H1 (cell line): ENCODE data around the gene PIMREG. TPM values are rescaled to one million over a fixed set of nuclear protein-coding genes. Genes with fewer than 3 reads are reported as not detected.

Experiments
- CTCF ChIA-PET: fragments of 300-600 bp; sonication (Branson Sonifier 250); formaldehyde crosslinking; loops from one replicate; lab custom pipeline; 2021; ENCODE audit not compliant: partially characterized antibody; lab: Charles Lee
- POLR2A ChIA-PET: fragments of 300-600 bp; sonication (Branson Sonifier 250); formaldehyde crosslinking; loops from one replicate; lab custom pipeline; 2021; ENCODE audit warnings: inconsistent platforms; ENCODE audit not compliant: partially characterized antibody; lab: Charles Lee
- DNase-seq, 2 experiments: peaks; one replicate each; pipeline versions ENCODE4 v3.0.0 to v3.0.0-alpha.2; 2010 to 2022; ENCODE audit warnings: low spot score in 2 of 2, low read depth in 1 of 2, mixed read lengths in 1 of 2
- FAIRE-seq: peaks from 2 replicates; lab custom pipeline; 2011; peaks lifted over from hg19 to GRCh38; lab: Jason Lieb, UNC
- H2AFZ ChIP-seq: 2 replicates; pipeline ENCODE4 v1.8.1; 2012; ENCODE audit warnings: low read length, inconsistent platforms
- H2AK5ac ChIP-seq: 2 replicates; pipeline ENCODE4 v1.6.1; 2013; ENCODE audit warnings: low read depth, low read length
- H2BK120ac ChIP-seq: replicated peaks from 2 replicates; pipeline ENCODE3; 2013; ENCODE audit warnings: low read depth, low read length, inconsistent platforms
- H2BK12ac ChIP-seq: 2 replicates; pipeline ENCODE4 v1.6.1; 2013; ENCODE audit warnings: low read depth, low read length
- H2BK15ac ChIP-seq: 2 replicates; pipeline ENCODE4 v1.6.1; 2013; ENCODE audit warnings: low read length
- H2BK20ac ChIP-seq: 2 replicates; pipeline ENCODE4 v1.6.1; 2013; ENCODE audit warnings: low read length
- H2BK5ac ChIP-seq: 2 replicates; pipeline ENCODE4 v1.6.1; 2013; ENCODE audit warnings: low read depth, low read length
- H3K14ac ChIP-seq: 2 replicates; pipeline ENCODE4 v1.6.1; 2013; ENCODE audit warnings: inconsistent platforms; ENCODE audit not compliant: insufficient read length
- H3K18ac ChIP-seq: 2 replicates; pipeline ENCODE4 v1.6.1; 2013; ENCODE audit warnings: low read length; ENCODE audit errors: extremely low read depth
- H3K23ac ChIP-seq: 2 replicates; pipeline ENCODE4 v1.6.1; 2013; ENCODE audit warnings: inconsistent platforms; ENCODE audit not compliant: insufficient read length
- H3K23me2 ChIP-seq: 2 replicates; pipeline ENCODE4 v1.6.1; 2013; ENCODE audit warnings: low read depth, low read length
- H3K27ac ChIP-seq: 2 replicates; pipeline ENCODE4 v1.6.1; 2011; ENCODE audit warnings: low read depth, low read length, inconsistent platforms
- H3K27me3 ChIP-seq, 4 experiments: replicated peaks in 1 of 4; 1 replicate in 1 of 4; 2 replicates in 3 of 4; pipeline versions ENCODE4 v1.6.1 to v1.8.1; 2011 to 2013; ENCODE audit warnings: low read length in 3 of 4, mild to moderate bottlenecking in 3 of 4, inconsistent platforms in 2 of 4, mixed read lengths in 2 of 4, moderate library complexity in 1 of 4; ENCODE audit not compliant: control insufficient read depth in 3 of 4, insufficient read depth in 3 of 4; ENCODE audit errors: extremely low read depth in 1 of 4
- H3K36me3 ChIP-seq, 4 experiments: 2 replicates each; pipeline versions ENCODE4 v1.6.1 to v1.8.1; 2011 to 2013; ENCODE audit warnings: mild to moderate bottlenecking in 4 of 4, low read length in 3 of 4, moderate library complexity in 2 of 4, control low read depth in 1 of 4, inconsistent platforms in 1 of 4; ENCODE audit not compliant: insufficient read depth in 4 of 4, control insufficient read depth in 2 of 4
- H3K4ac ChIP-seq: replicated peaks from 2 replicates; pipeline ENCODE3; 2013; ENCODE audit warnings: low read length, low read depth, mixed read lengths, inconsistent platforms; ENCODE audit not compliant: insufficient read length
- H3K4me1 ChIP-seq, 4 experiments: replicated peaks in 1 of 4; 1 replicate in 1 of 4; 2 replicates in 3 of 4; pipeline versions ENCODE4 v1.6.1 to v1.8.1; 2011 to 2013; ENCODE audit warnings: low read length in 3 of 4, inconsistent platforms in 2 of 4, mixed read lengths in 1 of 4; ENCODE audit not compliant: insufficient read depth in 4 of 4, control insufficient read depth in 3 of 4
- H3K4me2 ChIP-seq, 2 experiments: 2 replicates each; pipeline versions ENCODE4 v1.6.1 to v1.8.1; 2011 to 2013; ENCODE audit warnings: low read depth in 2 of 2, low read length in 2 of 2, control low read depth in 1 of 2, inconsistent platforms in 1 of 2, mild to moderate bottlenecking in 1 of 2; ENCODE audit not compliant: insufficient read depth in 1 of 2
- H3K4me3 ChIP-seq, 4 experiments: fragments of 200-600, 300-600 bp in 1 of 4; sonication (generic), shearing (Covaris generic), sonication (Bioruptor Twin) in 1 of 4; 2 replicates each; pipeline versions ENCODE4 v1.5.1 to v1.8.1; 2011 to 2016; ENCODE audit warnings: low read length in 4 of 4, low read depth in 3 of 4, control low read depth in 2 of 4, inconsistent platforms in 2 of 4, mild to moderate bottlenecking in 2 of 4, mixed read lengths in 1 of 4, moderate library complexity in 1 of 4; ENCODE audit not compliant: insufficient read depth in 2 of 4; ENCODE audit errors: extremely low read depth in 1 of 4
- H3K56ac ChIP-seq: replicated peaks from 2 replicates; pipeline ENCODE3; 2013; ENCODE audit warnings: low read depth, mild to moderate bottlenecking, mixed read lengths, low read length, inconsistent platforms; ENCODE audit not compliant: insufficient read length
- H3K79me1 ChIP-seq: 2 replicates; pipeline ENCODE4 v1.6.1; 2013; ENCODE audit warnings: low read depth, low read length, control low read depth
- H3K79me2 ChIP-seq, 2 experiments: 2 replicates each; pipeline versions ENCODE4 v1.6.1 to v1.8.1; 2012 to 2013; ENCODE audit warnings: low read length in 2 of 2, mild to moderate bottlenecking in 2 of 2, inconsistent platforms in 1 of 2; ENCODE audit not compliant: insufficient read depth in 2 of 2, control insufficient read depth in 1 of 2
- H3K9ac ChIP-seq, 4 experiments: replicated peaks in 1 of 4; 1 replicate in 1 of 4; 2 replicates in 3 of 4; pipeline versions ENCODE4 v1.6.1 to v1.8.1; 2011 to 2013; ENCODE audit warnings: low read depth in 3 of 4, low read length in 3 of 4, control low read depth in 2 of 4, mild to moderate bottlenecking in 2 of 4, moderate library complexity in 2 of 4, inconsistent platforms in 1 of 4; ENCODE audit errors: extremely low read depth in 1 of 4
- H3K9me3 ChIP-seq, 2 experiments: 2 replicates each; pipeline versions ENCODE4 v1.6.1 to v1.8.1; 2012 to 2013; ENCODE audit warnings: mild to moderate bottlenecking in 2 of 2, moderate library complexity in 2 of 2, control low read depth in 1 of 2, inconsistent platforms in 1 of 2, low read depth in 1 of 2, low read length in 1 of 2, mixed read lengths in 1 of 2; ENCODE audit not compliant: insufficient read depth in 2 of 2
- H4K20me1 ChIP-seq, 2 experiments: replicated peaks in 1 of 2; 2 replicates each; pipeline versions ENCODE3 to v1.8.1; 2011 to 2013; ENCODE audit warnings: inconsistent platforms in 2 of 2, low read length in 2 of 2, mild to moderate bottlenecking in 1 of 2; ENCODE audit not compliant: insufficient read depth in 2 of 2, control insufficient read depth in 1 of 2
- H4K5ac ChIP-seq: 2 replicates; pipeline ENCODE4 v1.6.1; 2013; ENCODE audit warnings: low read length, low read depth, mixed read lengths, inconsistent platforms; ENCODE audit not compliant: insufficient read length
- H4K8ac ChIP-seq: 2 replicates; pipeline ENCODE4 v1.8.0; 2013; ENCODE audit warnings: mild to moderate bottlenecking, moderate library complexity, low read length, inconsistent platforms; ENCODE audit not compliant: insufficient read depth; ENCODE audit errors: extremely low read depth
- H4K91ac ChIP-seq: replicated peaks from 2 replicates; pipeline ENCODE3; 2013; ENCODE audit warnings: low read length, mixed read lengths, inconsistent platforms; ENCODE audit not compliant: insufficient read length
- CBX5 ChIP-seq: fragments of 300-800, 300-1000 bp; sonication (generic); IDR thresholded peaks from 2 replicates; pipeline ENCODE4 v1.7.1; 2016; ENCODE audit warnings: antibody characterized with exemption, low read length, low read depth
- EGR1 ChIP-seq: IDR thresholded peaks from 2 replicates; pipeline ENCODE4 v1.6.1; 2011; ENCODE audit warnings: low read depth, low read length, borderline replicate concordance
- EP300 ChIP-seq, 2 experiments: IDR thresholded peaks; 1 replicate in 1 of 2; 2 replicates in 1 of 2; pipeline ENCODE4 v1.6.1; 2011 to 2012; ENCODE audit warnings: low read depth in 2 of 2, low read length in 2 of 2, mild to moderate bottlenecking in 2 of 2, borderline replicate concordance in 1 of 2, inconsistent platforms in 1 of 2, moderate library complexity in 1 of 2
- HDAC2 ChIP-seq, 2 experiments: fragments of 300-600 bp in 1 of 2; sonication (generic) in 1 of 2; IDR thresholded peaks; 2 replicates each; pipeline ENCODE4 v1.6.1; 2011 to 2012; ENCODE audit warnings: low read depth in 2 of 2, low read length in 2 of 2, mild to moderate bottlenecking in 2 of 2, moderate library complexity in 2 of 2, borderline replicate concordance in 1 of 2, inconsistent platforms in 1 of 2
- KDM1A ChIP-seq: fragments of 200-600, 300-600 bp; sonication (generic); IDR thresholded peaks from 2 replicates; pipeline ENCODE4 v1.7.1; 2016; ENCODE audit warnings: mild to moderate bottlenecking, low read length, borderline replicate concordance
- MAFK ChIP-seq: IDR thresholded peaks from 2 replicates; pipeline ENCODE4 v1.6.1; 2012; ENCODE audit warnings: low read depth, mild to moderate bottlenecking, improper control_type of control experiment, low read length
- SIN3A ChIP-seq, 2 experiments: IDR thresholded peaks in 1 of 2; conservative IDR thresholded peaks in 1 of 2; 2 replicates each; pipeline ENCODE4 v1.6.1; 2011 to 2012; ENCODE audit warnings: low read length in 2 of 2, improper control_type of control experiment in 1 of 2, low read depth in 1 of 2, mild to moderate bottlenecking in 1 of 2
- SIRT6 ChIP-seq: IDR thresholded peaks from one replicate; pipeline ENCODE4 v1.7.1; 2012; ENCODE audit warnings: low read length, inconsistent platforms
- TAF7 ChIP-seq: optimal IDR thresholded peaks from 2 replicates; pipeline ENCODE3; 2011; ENCODE audit warnings: low read depth, mild to moderate bottlenecking, inconsistent platforms, low read length, moderate library complexity, borderline replicate concordance
- whole genome bisulfite sequencing, 2 experiments: shearing (Covaris generic) in 1 of 2; methylation state at CpG; one replicate each; pipeline versions ENCODE4 v1.1.6 to v1.1.7; 2013 to 2015; ENCODE audit warnings: low lambda C conversion rate in 2 of 2, mixed read lengths in 2 of 2, inconsistent platforms in 1 of 2, low coverage in 1 of 2, missing lambda C conversion rate in 1 of 2; ENCODE audit not compliant: insufficient replicate concordance in 2 of 2, insufficient coverage in 1 of 2, insufficient read length in 1 of 2; ENCODE audit errors: extremely low coverage in 1 of 2, missing lambda C conversion rate in 1 of 2; 5-methylcytosine and 5-hydroxymethylcytosine counted together
- polyA plus RNA-seq, 7 experiments: library from polyadenylated mRNA; depleted of rRNA in 3 of 7; stranded (reverse) in 5 of 7; unstranded in 2 of 7; fragments of >200 nt in 5 of 7; fragments of 200-250 nt in 2 of 7; gene quantifications; 1 replicate in 5 of 7; 2 replicates in 1 of 7; 4 replicates in 1 of 7; pipeline versions ENCODE4 v1.2.1 to v1.2.3, GENCODE V29; 2011 to 2013; ENCODE audit warnings: missing spikeins in 2 of 7, mixed read lengths in 2 of 7
- total RNA-seq: library from RNA; stranded (reverse); fragmentation: NEBNext Ultra II Directional; extraction: Animal tissue kit (Norgen Biotek cat#: 25700); gene quantifications from 2 replicates; pipeline ENCODE4 v1.2.1, GENCODE V29; 2021

Gene PIMREG
- total and polyA plus RNA-seq, 2 of the 8 experiments (the other 6 are each of a cell fraction or from before 2014, with no cell fraction given) = 133 to 148 TPM

DNA sequence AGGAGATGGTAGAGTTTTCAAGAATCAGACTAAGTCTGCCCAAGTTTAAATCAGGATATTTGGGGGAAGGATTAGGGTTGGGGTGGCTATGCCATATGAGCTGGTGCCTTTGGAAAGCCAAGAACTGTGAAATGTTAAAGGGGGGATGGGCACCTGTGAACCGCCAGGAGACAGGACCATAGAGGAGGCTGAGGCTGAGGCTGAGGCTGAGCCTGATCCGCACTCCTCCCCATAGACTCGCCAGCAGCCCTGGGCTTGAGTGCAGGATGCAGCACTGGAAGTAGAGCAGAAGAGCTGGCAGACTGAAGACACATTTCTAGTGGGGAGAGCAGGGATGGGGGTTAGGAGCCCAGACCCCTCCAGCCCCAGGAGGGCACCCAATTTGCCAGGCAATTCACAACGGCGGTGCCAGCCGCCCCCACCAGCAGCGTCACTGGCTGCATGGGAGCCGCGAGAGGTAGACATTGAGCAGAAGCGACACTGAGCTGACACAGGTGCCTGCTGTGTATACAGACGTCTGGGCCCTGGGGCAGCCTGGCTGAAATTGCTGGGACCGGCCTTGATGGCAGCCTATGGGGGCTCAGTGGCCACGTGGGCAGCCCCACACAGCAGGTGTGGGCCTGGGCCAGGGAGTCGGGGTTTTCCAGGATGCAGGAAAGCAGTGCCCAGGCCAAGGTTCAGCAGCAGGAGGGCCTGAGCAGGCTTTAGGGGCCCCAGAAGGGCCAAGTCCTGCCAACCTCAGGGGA is 9.2 kb downstream of the PIMREG start:
- no peak for FAIRE-seq

More for the DNA sequence above, 9.2 kb downstream of the PIMREG start:
- H3K79me1 ChIP-seq = no peaks in the 10 kb centered on the region
- no peak overlapping the region for H3K56ac ChIP-seq
- WGBS, 2 experiments = 77% methylated on average over 14 of the region's 14 CpGs; no CpG with 5 or more reads in 1 of the 2 experiments
- H3K4ac ChIP-seq = no peak overlapping the region
- H2AFZ ChIP-seq = no peak overlapping the region
- H2BK15ac ChIP-seq = no peak overlapping the region
- no peaks in the 10 kb centered on the region; a peak in 1 of 4 replicates for H3K79me2 ChIP-seq
- H2BK12ac ChIP-seq = no peak overlapping the region
- no peak overlapping the region for H3K27ac ChIP-seq
- H3K23ac ChIP-seq = no peak overlapping the region
- no peak overlapping the region for H3K14ac ChIP-seq
- no peaks in the 10 kb centered on the region; a peak in 3 of 7 replicates for H3K27me3 ChIP-seq
- H3K23me2 ChIP-seq = peaks cover 12% of the 10 kb centered on the region
- H2BK20ac ChIP-seq = no peak overlapping the region
- no peak overlapping the region for H2BK120ac ChIP-seq
- no peak overlapping the region for H3K9ac ChIP-seq
- H2AK5ac ChIP-seq = no peak overlapping the region; the same call in 1 of the 2 replicates
- no peak overlapping the region for H4K91ac ChIP-seq
- H4K20me1 ChIP-seq = peaks cover 0 to 11% of the 10 kb centered on the region in 2 experiments
- ChIA-PET CTCF (interaction anchor here (0.8 to 2.4 kb wide), 5 partner anchors 8 to 101 kb away, joined by 3 to 9 read pairs (median 5); no protein-coding TSS in a partner anchor), POLR2A (interaction anchor here (0.8 to 4.4 kb wide), 9 partner anchors 10 to 894 kb away, joined by 3 to 58 read pairs (median 4); partner anchors contain the start of gene PIMREG)
- peak overlapping the region in 1 of 2 experiments; percentile 23; a peak in 1 of 4 replicates for H3K4me2 ChIP-seq
- H3K36me3 ChIP-seq = peaks cover 7 to 27% (median 19%) of the 10 kb centered on the region in 4 experiments
- H3K4me1 ChIP-seq = peaks cover 2 to 52% (median 30%) of the 10 kb centered on the region in 4 experiments
- TF ChIP-seq EP300 (IDR thresholded peaks at IDR 0.05; ENCODE audit: borderline replicate concordance in 1 of 2, low read depth in 2 of 2, low read length in 2 of 2) (no peak), TAF7 (peak; percentile 24), EGR1 (no peak), MAFK (no peak), SIN3A (conservative IDR thresholded peaks at IDR 0.05 in 1 of 2, IDR thresholded peaks at IDR 0.05 in 1 of 2; ENCODE audit: low read depth in 1 of 2, low read length in 2 of 2) (no peak), HDAC2 (IDR thresholded peaks at IDR 0.05; ENCODE audit: borderline replicate concordance in 1 of 2, low read depth in 2 of 2, low read length in 2 of 2) (no peak), SIRT6 (no peak), KDM1A (no peak), CBX5 (no peak)
- peak overlapping the region; percentile 32 for H3K18ac ChIP-seq
- DNase-seq = no peak
- no peaks in the 10 kb centered on the region for H3K9me3 ChIP-seq
- no peak overlapping the region for H4K5ac ChIP-seq
- H2BK5ac ChIP-seq = no peak overlapping the region
- H3K4me3 ChIP-seq = no peak overlapping the region; a peak in 1 of 8 replicates
- no peak overlapping the region for H4K8ac ChIP-seq
